Transverse colon (tissue), 3 donors: ENCODE data around the gene MFN1.

Experiments
- POLR2A ChIP-seq: fragments of 450-650 bp; IDR thresholded peaks from one replicate; pipeline ENCODE4 v1.6.1; 2016; ENCODE audit warnings: antibody characterized with exemption, mild to moderate bottlenecking, moderate library complexity
- TF ChIP-seq, protein P1 (sequence below), 5 experiments: fragments of 200-600 bp in 3 of 5; fragments of 450-650 bp in 2 of 5; sonication (generic) in 3 of 5; IDR thresholded peaks; 1 replicate in 2 of 5; 2 replicates in 3 of 5; pipeline ENCODE4 v1.5.1; 2016 to 2017; ENCODE audit warnings: antibody characterized with exemption in 5 of 5, inconsistent platforms in 3 of 5, mild to moderate bottlenecking in 2 of 5, moderate library complexity in 1 of 5

DNA sequence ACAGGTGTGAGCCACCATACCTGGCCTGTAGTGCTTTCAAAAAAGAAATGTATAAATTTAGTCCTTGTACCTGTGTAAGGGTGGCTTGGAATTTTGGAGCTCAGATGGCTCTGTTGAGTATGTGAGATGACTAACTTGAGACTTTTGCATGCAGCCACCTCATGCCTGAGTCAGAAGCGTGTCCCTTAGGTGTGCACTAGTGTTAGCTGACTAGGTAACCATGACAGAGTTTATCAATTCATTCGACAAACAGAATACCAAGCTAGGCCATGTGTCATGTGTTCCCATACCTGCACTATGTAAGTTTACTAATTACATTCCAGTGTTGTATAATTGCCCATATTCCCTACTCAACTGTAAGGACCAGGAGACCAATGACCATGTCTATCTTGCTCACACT is 28.6 kb upstream of the MFN1 start:
- no peak for TF ChIP-seq POLR2A
- TF ChIP-seq, protein P1, sequence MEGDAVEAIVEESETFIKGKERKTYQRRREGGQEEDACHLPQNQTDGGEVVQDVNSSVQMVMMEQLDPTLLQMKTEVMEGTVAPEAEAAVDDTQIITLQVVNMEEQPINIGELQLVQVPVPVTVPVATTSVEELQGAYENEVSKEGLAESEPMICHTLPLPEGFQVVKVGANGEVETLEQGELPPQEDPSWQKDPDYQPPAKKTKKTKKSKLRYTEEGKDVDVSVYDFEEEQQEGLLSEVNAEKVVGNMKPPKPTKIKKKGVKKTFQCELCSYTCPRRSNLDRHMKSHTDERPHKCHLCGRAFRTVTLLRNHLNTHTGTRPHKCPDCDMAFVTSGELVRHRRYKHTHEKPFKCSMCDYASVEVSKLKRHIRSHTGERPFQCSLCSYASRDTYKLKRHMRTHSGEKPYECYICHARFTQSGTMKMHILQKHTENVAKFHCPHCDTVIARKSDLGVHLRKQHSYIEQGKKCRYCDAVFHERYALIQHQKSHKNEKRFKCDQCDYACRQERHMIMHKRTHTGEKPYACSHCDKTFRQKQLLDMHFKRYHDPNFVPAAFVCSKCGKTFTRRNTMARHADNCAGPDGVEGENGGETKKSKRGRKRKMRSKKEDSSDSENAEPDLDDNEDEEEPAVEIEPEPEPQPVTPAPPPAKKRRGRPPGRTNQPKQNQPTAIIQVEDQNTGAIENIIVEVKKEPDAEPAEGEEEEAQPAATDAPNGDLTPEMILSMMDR (IDR thresholded peaks at IDR 0.05): no peak
